Smooth muscle cell (in vitro differentiated cells): ENCODE results near the gene SRBD1. TPM values are rescaled to one million over a fixed set of nuclear protein-coding genes. Genes with fewer than 3 reads are reported as not detected.

Experiments used
- DNase-seq: peaks from one replicate; lab custom pipeline; 2025; ENCODE audit not compliant: unreplicated experiment; lab: John Stamatoyannopoulos, UW
- H2AFZ ChIP-seq: fragments of 200-600 bp; sonication (generic); 2 replicates; pipeline ENCODE4 v1.6.0; 2016; ENCODE audit warnings: antibody characterized with exemption, low read depth, mild to moderate bottlenecking
- H3F3A ChIP-seq: fragments of 200-600 bp; sonication (generic); 2 replicates; pipeline ENCODE4 v1.6.0; 2017; ENCODE audit warnings: antibody characterized with exemption, low read depth
- H3K27ac ChIP-seq: fragments of 200-600 bp; sonication (generic); 2 replicates; pipeline ENCODE4 v1.5.1; 2016; ENCODE audit warnings: low read depth, mild to moderate bottlenecking
- H3K27me3 ChIP-seq: fragments of 200-600 bp; sonication (generic); 2 replicates; pipeline ENCODE4 v1.6.1; 2016; ENCODE audit warnings: low read depth, mild to moderate bottlenecking
- H3K36me3 ChIP-seq: fragments of 200-600 bp; sonication (generic); 2 replicates; pipeline ENCODE4 v1.5.1; 2016; ENCODE audit warnings: low read depth
- H3K4me1 ChIP-seq: fragments of 200-600 bp; sonication (generic); 2 replicates; pipeline ENCODE4 v1.5.1; 2016; ENCODE audit warnings: low read depth
- H3K4me2 ChIP-seq: fragments of 200-600 bp; sonication (generic); 2 replicates; pipeline ENCODE4 v1.6.0; 2016; ENCODE audit warnings: mild to moderate bottlenecking
- H3K4me3 ChIP-seq: fragments of 200-600 bp; sonication (generic); 2 replicates; pipeline ENCODE4 v1.5.1; 2016; ENCODE audit warnings: mild to moderate bottlenecking
- H3K79me2 ChIP-seq: fragments of 200-600 bp; sonication (generic); 2 replicates; pipeline ENCODE4 v1.6.0; 2016; ENCODE audit warnings: low read depth, mild to moderate bottlenecking
- H3K9ac ChIP-seq: fragments of 200-600 bp; sonication (generic); 2 replicates; pipeline ENCODE4 v1.6.0; 2016; ENCODE audit warnings: low read depth
- H3K9me3 ChIP-seq: fragments of 200-600 bp; sonication (generic); replicated peaks from 2 replicates; pipeline ENCODE4 v1.5.1; 2016; ENCODE audit warnings: low read depth
- H4K20me1 ChIP-seq: fragments of 200-600 bp; sonication (generic); 2 replicates; pipeline ENCODE4 v1.6.0; 2016; ENCODE audit warnings: low read depth
- WGBS: methylation state at CpG from one replicate; pipeline ENCODE4 v1.1.7; 2016; ENCODE audit warnings: low lambda C conversion rate; 5-methylcytosine and 5-hydroxymethylcytosine counted together
- polyA plus RNA-seq: library from polyadenylated mRNA; unstranded; fragments of >200 nt; fragmentation: Nextera tagmentation; extraction: Ambion mirVana; gene quantifications from 2 replicates; pipeline ENCODE4 v1.2.1, GENCODE V29; 2016
- total RNA-seq: library from RNA; depleted of rRNA; stranded (reverse); fragments of >200 nt; gene quantifications from 2 replicates; pipeline ENCODE4 v1.2.3, GENCODE V29; 2014
- TF ChIP-seq, protein P1 (sequence below): fragments of 200-600 bp; sonication (generic); IDR thresholded peaks from 2 replicates; pipeline ENCODE4 v1.5.1; 2017; ENCODE audit warnings: borderline replicate concordance, mild to moderate bottlenecking, antibody characterized with exemption; ENCODE audit not compliant: insufficient read depth, poor library complexity, severe bottlenecking

Gene SRBD1
- total and polyA plus RNA-seq, 2 experiments from 2014 or later: 11.1 to 22.5 TPM

GRCh38 chr2:45533771-45534170, 77.3 kb downstream of the SRBD1 start:
- TF ChIP-seq, protein P1, sequence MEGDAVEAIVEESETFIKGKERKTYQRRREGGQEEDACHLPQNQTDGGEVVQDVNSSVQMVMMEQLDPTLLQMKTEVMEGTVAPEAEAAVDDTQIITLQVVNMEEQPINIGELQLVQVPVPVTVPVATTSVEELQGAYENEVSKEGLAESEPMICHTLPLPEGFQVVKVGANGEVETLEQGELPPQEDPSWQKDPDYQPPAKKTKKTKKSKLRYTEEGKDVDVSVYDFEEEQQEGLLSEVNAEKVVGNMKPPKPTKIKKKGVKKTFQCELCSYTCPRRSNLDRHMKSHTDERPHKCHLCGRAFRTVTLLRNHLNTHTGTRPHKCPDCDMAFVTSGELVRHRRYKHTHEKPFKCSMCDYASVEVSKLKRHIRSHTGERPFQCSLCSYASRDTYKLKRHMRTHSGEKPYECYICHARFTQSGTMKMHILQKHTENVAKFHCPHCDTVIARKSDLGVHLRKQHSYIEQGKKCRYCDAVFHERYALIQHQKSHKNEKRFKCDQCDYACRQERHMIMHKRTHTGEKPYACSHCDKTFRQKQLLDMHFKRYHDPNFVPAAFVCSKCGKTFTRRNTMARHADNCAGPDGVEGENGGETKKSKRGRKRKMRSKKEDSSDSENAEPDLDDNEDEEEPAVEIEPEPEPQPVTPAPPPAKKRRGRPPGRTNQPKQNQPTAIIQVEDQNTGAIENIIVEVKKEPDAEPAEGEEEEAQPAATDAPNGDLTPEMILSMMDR: no peak
- H3K27me3 ChIP-seq: no peaks in the 10 kb centered on the region
- H3K4me1 ChIP-seq: no peaks in the 10 kb centered on the region
- no peaks in the 10 kb centered on the region for H4K20me1 ChIP-seq
- no peak overlapping the region for H2AFZ ChIP-seq
- no peaks in the 10 kb centered on the region for H3K9me3 ChIP-seq
- H3F3A ChIP-seq: no peaks in the 10 kb centered on the region
- no peak overlapping the region for H3K4me3 ChIP-seq
- no peak for DNase-seq
- H3K36me3 ChIP-seq: no peaks in the 10 kb centered on the region
- H3K27ac ChIP-seq: no peak overlapping the region
- no peaks in the 10 kb centered on the region for H3K79me2 ChIP-seq
- no peak overlapping the region for H3K4me2 ChIP-seq
- no peak overlapping the region for H3K9ac ChIP-seq
- 70% methylated on average over 1 of the region's 1 CpG for WGBS

GRCh38 chr2:45532181-45532580, 78.9 kb downstream of the SRBD1 start:
- H3K36me3 ChIP-seq: no peaks in the 10 kb centered on the region
- no peaks in the 10 kb centered on the region for H3K79me2 ChIP-seq
- 86% methylated on average over 3 of the region's 3 CpGs for WGBS

DNA sequence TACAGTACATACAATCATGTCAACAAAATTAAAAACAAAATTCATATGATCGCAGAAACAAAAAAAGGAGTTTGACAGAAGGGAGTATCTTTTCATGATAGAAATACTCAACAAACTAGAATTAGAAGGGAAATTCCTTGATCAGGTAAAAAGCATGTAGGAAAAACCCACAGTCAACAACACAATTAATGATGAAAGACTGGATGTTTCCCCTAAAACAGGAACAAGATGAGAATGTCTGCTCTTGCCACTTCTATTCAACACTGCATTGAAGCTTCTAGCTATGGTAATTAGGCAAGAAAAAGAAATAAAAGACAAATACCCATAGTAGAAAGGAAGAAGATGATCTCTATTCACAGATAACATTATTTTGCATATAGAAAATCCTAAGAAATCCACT, 87.1 kb downstream of the SRBD1 start:
- Histone ChIP-seq H3K4me3 (no peak overlapping the region), H2AFZ (no peak overlapping the region), H4K20me1 (no peaks in the 10 kb centered on the region), H3F3A (no peaks in the 10 kb centered on the region), H3K27ac (no peak overlapping the region), H3K4me2 (no peak overlapping the region), H3K4me1 (no peaks in the 10 kb centered on the region), H3K36me3 (no peaks in the 10 kb centered on the region), H3K79me2 (no peaks in the 10 kb centered on the region), H3K9ac (no peak overlapping the region), H3K9me3 (no peaks in the 10 kb centered on the region), H3K27me3 (no peaks in the 10 kb centered on the region)
- no peak for DNase-seq
- TF ChIP-seq, protein P1: no peak
- WGBS: 100% methylated on average over 1 of the region's 1 CpG

More at GRCh38 chr2:45532181-45532580, 78.9 kb downstream of the SRBD1 start:
- Histone ChIP-seq H3K9ac (no peak overlapping the region), H3K9me3 (no peaks in the 10 kb centered on the region), H3K4me3 (no peak overlapping the region), H3K27me3 (no peaks in the 10 kb centered on the region), H3F3A (no peaks in the 10 kb centered on the region), H3K27ac (no peak overlapping the region), H2AFZ (no peak overlapping the region), H3K4me1 (no peaks in the 10 kb centered on the region), H3K4me2 (no peak overlapping the region), H4K20me1 (no peaks in the 10 kb centered on the region)
- DNase-seq: no peak
- TF ChIP-seq, protein P1: no peak

DNA sequence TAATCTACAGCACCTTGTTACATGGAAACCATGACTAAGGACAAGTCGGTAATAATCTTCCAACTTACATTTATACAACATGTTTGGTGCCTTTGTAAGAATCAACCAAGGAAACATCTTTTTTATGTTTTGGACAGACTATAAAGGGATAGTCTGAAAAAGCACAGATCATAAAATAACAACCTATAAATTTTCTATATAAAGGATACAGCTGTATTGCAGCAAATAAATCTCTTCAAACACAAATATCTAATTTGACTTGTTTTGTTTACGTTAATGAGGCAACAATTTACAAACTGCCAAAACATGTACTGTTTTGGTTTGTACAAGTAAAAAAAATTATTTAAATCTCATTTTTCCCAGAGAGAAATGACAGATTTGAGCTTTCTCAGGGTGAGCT, 92.5 kb downstream of the SRBD1 start:
- Histone ChIP-seq H3K4me3 (no peak overlapping the region), H3K79me2 (no peaks in the 10 kb centered on the region), H3K4me2 (no peak overlapping the region), H3K27ac (no peak overlapping the region), H3F3A (no peaks in the 10 kb centered on the region), H3K9me3 (no peaks in the 10 kb centered on the region), H2AFZ (no peak overlapping the region), H3K9ac (no peak overlapping the region), H3K36me3 (no peaks in the 10 kb centered on the region), H3K4me1 (no peaks in the 10 kb centered on the region), H4K20me1 (no peaks in the 10 kb centered on the region), H3K27me3 (no peaks in the 10 kb centered on the region)
- WGBS: 69% methylated on average over 2 of the region's 2 CpGs
- no peak for DNase-seq
- TF ChIP-seq, protein P1: no peak
